Measurements from ENCODE around the gene CLEC16A. TPM values are rescaled to one million over a fixed set of nuclear protein-coding genes. Genes with fewer than 3 reads are reported as not detected.

CLEC16A gene
- polyA plus RNA-seq, 1 experiment = 11.9 TPM

DNA sequence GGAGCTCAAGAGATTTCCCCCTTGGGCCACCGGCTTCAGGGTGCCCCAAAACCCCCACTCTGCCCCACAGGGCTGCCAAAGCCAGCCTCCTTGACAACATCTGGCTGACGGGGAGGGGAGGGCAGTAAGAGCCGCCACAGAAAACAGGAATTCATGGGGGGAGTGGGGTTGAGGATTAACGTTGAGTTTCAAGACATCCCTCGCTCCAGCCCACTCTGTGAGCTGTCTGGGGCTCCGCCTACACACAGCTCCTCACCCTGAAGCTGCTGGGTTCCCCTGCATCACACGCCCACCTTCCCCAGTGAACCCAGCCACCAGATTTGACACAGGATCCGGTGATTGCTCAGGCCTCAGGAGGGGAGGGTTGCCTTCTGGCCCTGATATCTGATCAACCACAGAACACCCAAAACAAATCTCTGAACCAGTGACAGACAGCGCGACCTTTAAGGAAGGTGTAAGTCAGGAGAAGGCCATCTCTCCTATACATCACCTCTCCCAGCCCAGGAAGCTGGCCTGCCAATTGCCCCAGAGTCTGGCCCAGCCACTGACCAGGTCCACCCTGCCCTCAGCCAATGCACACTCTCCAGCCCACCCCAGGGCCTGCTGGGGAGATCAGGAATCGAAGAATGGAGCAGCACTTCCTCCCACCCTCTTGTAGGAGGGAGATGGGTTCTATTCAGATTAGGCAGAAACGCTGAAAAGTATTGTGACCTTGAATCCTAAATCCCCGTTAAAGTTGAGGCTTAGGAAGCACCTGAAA is 132.1 kb downstream of the CLEC16A start:
- POLR2A ChIA-PET = interaction anchor here (0.5 to 1.1 kb wide), 4 partner anchors 13 to 179 kb away, joined by 3 to 5 read pairs (median 4); partner anchors contain the start of gene SOCS1
- CTCF ChIA-PET = no interaction called here
- no peak for DNase-seq (ENCODE audit: low read depth, low spot score)

DNA sequence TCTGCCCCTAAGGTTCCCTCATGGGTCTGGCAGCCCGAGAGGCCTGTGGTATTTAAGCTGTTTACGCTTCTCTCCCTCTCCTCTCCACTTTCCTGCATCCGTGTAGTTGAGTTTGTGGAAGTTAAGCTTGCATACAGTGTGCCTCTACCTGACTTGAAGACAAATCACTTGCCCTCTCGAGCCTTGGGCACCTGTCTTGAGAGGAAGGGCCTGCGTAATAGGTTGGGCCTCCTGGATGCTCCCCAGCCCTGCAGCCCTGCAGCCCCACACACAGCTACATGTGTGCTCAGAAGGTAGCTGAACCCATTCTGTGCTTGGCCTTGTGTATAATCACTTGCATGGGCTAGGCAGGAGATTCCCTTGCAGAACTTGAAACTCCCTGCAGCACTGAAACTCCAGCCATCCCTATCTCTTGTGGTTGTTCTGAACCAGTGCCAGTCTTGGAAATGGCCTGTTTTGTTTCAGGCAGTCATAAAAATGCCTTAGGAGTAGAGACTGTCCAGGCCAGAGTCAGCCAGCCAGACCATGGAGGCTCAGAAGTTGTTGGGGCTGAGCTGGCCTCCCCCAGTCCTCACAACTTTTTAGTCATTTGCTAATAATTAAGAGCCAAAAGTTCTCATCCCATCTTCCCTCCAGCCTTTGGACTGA is 134.6 kb downstream of the CLEC16A start:
- Histone ChIP-seq H3K27ac (ENCODE audit: low read depth, low read length) (peak overlapping the region; percentile 97), H3K9me3 (ENCODE audit: control insufficient read depth, insufficient read depth, low read length) (no peaks in the 10 kb centered on the region), H3K4me3 (ENCODE audit: low read depth, low read length) (no peak overlapping the region), H3K27me3 (ENCODE audit: control insufficient read depth, insufficient read depth, low read length) (no peaks in the 10 kb centered on the region)
- TF ChIP-seq, protein P1, sequence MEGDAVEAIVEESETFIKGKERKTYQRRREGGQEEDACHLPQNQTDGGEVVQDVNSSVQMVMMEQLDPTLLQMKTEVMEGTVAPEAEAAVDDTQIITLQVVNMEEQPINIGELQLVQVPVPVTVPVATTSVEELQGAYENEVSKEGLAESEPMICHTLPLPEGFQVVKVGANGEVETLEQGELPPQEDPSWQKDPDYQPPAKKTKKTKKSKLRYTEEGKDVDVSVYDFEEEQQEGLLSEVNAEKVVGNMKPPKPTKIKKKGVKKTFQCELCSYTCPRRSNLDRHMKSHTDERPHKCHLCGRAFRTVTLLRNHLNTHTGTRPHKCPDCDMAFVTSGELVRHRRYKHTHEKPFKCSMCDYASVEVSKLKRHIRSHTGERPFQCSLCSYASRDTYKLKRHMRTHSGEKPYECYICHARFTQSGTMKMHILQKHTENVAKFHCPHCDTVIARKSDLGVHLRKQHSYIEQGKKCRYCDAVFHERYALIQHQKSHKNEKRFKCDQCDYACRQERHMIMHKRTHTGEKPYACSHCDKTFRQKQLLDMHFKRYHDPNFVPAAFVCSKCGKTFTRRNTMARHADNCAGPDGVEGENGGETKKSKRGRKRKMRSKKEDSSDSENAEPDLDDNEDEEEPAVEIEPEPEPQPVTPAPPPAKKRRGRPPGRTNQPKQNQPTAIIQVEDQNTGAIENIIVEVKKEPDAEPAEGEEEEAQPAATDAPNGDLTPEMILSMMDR (IDR thresholded peaks at IDR 0.05; ENCODE audit: low read depth, low read length) = no peak
- POLR2A ChIA-PET = interaction anchor here (0.5 to 1.7 kb wide), 13 partner anchors 9 to 272 kb away, joined by 3 to 7 read pairs (median 3); no protein-coding TSS in a partner anchor
- CTCF ChIA-PET = interaction anchor here (0.9 to 1.1 kb wide), 2 partner anchors 9 kb away, joined by 4 to 5 read pairs; no protein-coding TSS in a partner anchor
- no peak for DNase-seq (ENCODE audit: low read depth, low spot score)

More for the DNA sequence above, 132.1 kb downstream of the CLEC16A start:
- TF ChIP-seq, protein P1 (IDR thresholded peaks at IDR 0.05; ENCODE audit: low read depth, low read length) = no peak
- Histone ChIP-seq H3K27ac (ENCODE audit: low read depth, low read length) (peak overlapping the region; percentile 31), H3K9me3 (ENCODE audit: control insufficient read depth, insufficient read depth, low read length) (no peaks in the 10 kb centered on the region; the same call in 1 of the 2 replicates), H3K4me3 (ENCODE audit: low read depth, low read length) (no peak overlapping the region), H3K27me3 (ENCODE audit: control insufficient read depth, insufficient read depth, low read length) (no peaks in the 10 kb centered on the region)

DNA sequence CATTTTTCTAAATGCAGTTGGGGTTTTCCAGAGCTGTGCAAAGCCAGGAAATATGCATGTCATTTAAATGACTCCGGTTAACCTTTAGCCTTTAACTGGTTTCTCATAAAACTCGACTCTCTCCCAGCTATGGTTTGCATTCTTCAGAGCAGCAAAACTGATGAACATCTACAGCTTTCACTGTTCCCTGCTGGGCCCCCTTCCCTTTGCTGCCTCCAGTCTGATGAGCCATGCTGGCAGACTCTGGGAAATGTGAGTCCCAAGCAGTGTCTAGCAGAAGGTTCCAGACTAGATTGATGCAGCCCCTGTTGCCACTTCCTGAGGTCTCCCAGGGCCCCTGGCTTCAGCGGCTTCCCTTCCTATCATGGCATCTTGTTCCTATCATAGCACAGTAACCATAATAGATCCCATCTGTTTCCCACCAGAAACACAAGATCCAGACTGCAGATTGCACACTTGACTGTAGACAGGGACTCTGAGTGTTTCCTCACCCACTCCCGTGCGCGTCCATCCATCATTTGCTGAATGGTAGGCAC is 135.4 kb downstream of the CLEC16A start:
- POLR2A ChIA-PET = interaction anchor here (0.6 to 1.7 kb wide), 12 partner anchors 8 to 271 kb away, joined by 3 to 7 read pairs (median 3); partner anchors contain the start of gene SOCS1
- DNase-seq (ENCODE audit: low read depth, low spot score) = peak; percentile 93
- CTCF ChIA-PET = interaction anchor here (1.1 to 1.3 kb wide), 2 partner anchors 10 to 126 kb away, joined by 5 read pairs; no protein-coding TSS in a partner anchor
- TF ChIP-seq, protein P1 (IDR thresholded peaks at IDR 0.05; ENCODE audit: low read depth, low read length) = no peak
- Histone ChIP-seq H3K4me3 (ENCODE audit: low read depth, low read length) (no peak overlapping the region), H3K9me3 (ENCODE audit: control insufficient read depth, insufficient read depth, low read length) (no peaks in the 10 kb centered on the region), H3K27ac (ENCODE audit: low read depth, low read length) (peak overlapping the region; percentile 97), H3K27me3 (ENCODE audit: control insufficient read depth, insufficient read depth, low read length) (no peaks in the 10 kb centered on the region)

DNA sequence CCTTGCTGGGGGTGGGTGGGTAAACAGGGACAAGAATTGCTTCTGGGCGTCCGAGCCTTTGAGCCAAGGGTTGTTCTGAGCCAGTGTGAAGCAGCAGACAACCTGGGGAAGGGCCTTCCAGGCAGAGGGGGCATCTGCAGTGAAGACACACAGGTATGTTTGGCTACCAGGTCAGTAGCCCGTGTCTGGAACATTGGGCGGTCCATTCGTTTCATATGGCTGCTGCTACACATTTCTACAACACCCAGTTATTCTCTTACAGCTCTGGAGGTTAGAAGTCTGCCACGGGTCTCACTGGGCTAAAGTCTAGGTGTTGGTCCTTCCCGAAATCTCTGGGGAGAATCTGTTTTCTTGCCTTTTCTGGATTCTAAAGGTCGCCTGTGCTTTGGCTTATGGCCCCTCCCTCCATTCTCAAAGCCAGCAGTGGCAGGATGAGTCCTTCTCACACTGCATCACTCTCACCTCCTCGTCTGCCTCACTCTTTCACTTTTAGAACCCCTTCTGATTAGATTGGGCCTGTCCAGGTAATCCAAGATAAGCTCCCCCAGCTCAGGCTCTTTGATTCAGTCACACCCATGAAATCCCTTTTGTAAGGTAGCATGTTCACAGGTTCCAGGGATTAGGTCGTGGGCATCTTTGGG is 136.1 kb downstream of the CLEC16A start:
- DNase-seq (ENCODE audit: low read depth, low spot score) = no peak
- TF ChIP-seq, protein P1 (IDR thresholded peaks at IDR 0.05; ENCODE audit: low read depth, low read length) = no peak
- peak overlapping the region; percentile 97 for H3K27ac ChIP-seq (ENCODE audit: low read depth, low read length)
- no peaks in the 10 kb centered on the region for H3K9me3 ChIP-seq (ENCODE audit: control insufficient read depth, insufficient read depth, low read length)
- CTCF ChIA-PET = interaction anchor here (0.8 to 1.3 kb wide), 2 partner anchors 116 to 127 kb away, joined by 3 to 5 read pairs; no protein-coding TSS in a partner anchor
- POLR2A ChIA-PET = interaction anchor here (1.4 kb wide), 1 partner anchor 175 kb away, joined by 3 read pairs; the partner anchor contains the start of gene SOCS1
- H3K27me3 ChIP-seq (ENCODE audit: control insufficient read depth, insufficient read depth, low read length) = no peaks in the 10 kb centered on the region
- no peak overlapping the region for H3K4me3 ChIP-seq (ENCODE audit: low read depth, low read length)
